AG10803 (cell line): ENCODE results near the gene BCL11A.

Source experiments
- DNase-seq: peaks from one replicate; pipeline ENCODE4 v3.0.0; 2010; ENCODE audit warnings: low read depth
- H3K4me3 ChIP-seq: 2 replicates; pipeline ENCODE4 v1.5.1; 2011; ENCODE audit warnings: mild to moderate bottlenecking, low read length, control low read depth
- TF ChIP-seq, protein P1 (sequence below): conservative IDR thresholded peaks from 2 replicates; pipeline ENCODE4 v1.5.1; 2011; ENCODE audit warnings: mild to moderate bottlenecking, low read length, control low read depth, inconsistent platforms

BCL11A gene

DNA sequence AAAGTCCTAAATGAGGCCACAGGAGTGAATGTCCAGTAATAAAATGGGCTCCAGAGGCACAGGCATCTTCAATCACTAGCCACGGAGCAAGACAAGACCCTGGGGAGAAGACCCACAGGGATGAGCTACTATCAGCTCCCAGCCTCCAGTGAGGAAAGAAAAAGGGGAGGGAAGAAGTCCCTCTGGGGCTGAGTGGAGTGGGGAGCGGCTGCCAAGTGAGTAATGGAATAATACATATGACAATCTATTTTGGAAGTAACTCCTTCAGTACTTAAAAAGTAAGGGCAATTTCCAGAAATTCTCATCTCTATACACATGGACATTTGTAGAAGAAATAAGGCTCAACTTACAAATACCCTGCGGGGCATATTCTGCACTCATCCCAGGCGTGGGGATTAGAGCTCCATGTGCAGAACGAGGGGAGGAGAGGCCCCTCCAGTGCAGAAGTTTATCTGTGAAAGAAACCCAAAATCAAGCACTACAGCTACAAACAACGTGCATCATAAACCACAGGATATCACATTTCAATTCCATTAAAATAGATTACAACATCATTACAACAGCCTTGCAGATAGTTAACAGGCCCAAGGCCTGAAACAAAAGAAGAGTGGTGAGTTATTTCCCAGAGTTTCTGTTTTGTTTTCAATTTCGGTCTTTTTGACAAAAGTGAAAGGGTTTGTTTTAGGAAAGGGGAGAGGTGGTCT lies 84.9 kb downstream of the BCL11A start:
- peak; percentile 46 for DNase-seq
- no peak overlapping the region for H3K4me3 ChIP-seq
- TF ChIP-seq, protein P1, sequence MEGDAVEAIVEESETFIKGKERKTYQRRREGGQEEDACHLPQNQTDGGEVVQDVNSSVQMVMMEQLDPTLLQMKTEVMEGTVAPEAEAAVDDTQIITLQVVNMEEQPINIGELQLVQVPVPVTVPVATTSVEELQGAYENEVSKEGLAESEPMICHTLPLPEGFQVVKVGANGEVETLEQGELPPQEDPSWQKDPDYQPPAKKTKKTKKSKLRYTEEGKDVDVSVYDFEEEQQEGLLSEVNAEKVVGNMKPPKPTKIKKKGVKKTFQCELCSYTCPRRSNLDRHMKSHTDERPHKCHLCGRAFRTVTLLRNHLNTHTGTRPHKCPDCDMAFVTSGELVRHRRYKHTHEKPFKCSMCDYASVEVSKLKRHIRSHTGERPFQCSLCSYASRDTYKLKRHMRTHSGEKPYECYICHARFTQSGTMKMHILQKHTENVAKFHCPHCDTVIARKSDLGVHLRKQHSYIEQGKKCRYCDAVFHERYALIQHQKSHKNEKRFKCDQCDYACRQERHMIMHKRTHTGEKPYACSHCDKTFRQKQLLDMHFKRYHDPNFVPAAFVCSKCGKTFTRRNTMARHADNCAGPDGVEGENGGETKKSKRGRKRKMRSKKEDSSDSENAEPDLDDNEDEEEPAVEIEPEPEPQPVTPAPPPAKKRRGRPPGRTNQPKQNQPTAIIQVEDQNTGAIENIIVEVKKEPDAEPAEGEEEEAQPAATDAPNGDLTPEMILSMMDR: no peak

DNA sequence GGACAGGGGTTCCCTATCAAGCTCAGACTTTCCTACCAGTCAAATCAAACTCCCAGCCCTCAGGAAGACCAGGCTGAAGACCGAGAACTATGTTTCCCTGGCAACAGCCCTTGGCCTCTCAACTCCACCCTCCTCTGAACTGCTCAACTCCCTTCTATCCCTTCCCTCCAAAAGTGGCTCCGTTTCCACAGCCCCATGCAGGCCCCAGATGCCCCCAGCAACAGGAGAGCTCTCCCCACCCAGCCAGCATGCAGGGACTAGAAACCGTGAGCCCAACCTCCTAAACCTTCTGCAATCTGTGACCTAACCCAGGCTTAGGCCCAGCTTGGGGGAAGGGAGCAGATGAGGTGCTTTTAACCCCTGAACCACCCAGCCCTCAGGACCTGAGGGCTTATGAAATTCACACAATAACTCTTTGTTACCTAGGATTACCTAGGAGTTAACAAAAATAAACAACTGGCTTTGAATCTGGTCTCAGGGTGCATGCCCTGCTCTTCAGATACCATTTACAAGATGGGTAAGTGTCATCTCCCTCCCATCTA lies 87.2 kb downstream of the BCL11A start:
- DNase-seq: no peak
- TF ChIP-seq, protein P1: no peak
- H3K4me3 ChIP-seq: no peak overlapping the region

DNA sequence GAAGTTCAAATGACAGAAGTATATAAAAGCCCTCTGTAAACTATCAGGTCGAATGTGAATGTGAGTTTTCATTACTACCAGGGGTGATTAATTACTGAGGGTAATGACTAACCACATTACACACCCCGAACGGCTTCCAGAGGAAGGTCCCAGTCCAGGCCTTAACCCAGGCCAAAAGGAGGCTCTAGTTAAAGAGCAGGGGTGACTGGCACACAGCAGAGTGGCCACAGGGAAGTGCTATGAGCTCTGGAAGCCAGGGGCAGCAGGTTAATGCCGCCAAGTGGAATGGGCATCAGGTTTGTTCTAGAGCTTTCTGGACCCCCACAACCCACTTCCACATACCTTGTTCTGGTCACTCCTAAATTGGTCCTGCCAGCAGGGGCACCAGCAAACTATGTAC lies 87.7 kb downstream of the BCL11A start:
- no peak overlapping the region for H3K4me3 ChIP-seq
- DNase-seq: no peak
- TF ChIP-seq, protein P1: no peak

DNA sequence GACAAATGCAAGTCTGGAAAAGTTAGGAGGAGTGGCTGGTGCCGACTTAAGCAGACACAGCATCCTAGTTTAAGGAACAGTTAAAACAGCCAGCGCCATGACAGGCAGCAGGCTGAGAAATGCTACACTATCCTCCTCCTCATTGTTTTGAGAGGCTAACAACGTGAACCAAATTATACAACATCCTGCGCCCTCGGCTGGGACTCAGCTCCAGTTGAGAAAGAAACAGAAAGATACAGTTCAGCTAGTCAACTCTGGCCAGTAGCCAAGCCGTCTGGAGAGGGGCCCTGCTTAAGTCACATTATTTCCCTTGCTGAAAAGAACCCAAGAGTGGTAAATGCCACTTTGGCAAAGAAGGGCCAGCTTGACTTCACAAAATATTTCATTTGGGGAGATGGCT lies 90.2 kb downstream of the BCL11A start:
- no peak overlapping the region for H3K4me3 ChIP-seq
- TF ChIP-seq, protein P1: no peak
- peak; percentile 45 for DNase-seq

DNA sequence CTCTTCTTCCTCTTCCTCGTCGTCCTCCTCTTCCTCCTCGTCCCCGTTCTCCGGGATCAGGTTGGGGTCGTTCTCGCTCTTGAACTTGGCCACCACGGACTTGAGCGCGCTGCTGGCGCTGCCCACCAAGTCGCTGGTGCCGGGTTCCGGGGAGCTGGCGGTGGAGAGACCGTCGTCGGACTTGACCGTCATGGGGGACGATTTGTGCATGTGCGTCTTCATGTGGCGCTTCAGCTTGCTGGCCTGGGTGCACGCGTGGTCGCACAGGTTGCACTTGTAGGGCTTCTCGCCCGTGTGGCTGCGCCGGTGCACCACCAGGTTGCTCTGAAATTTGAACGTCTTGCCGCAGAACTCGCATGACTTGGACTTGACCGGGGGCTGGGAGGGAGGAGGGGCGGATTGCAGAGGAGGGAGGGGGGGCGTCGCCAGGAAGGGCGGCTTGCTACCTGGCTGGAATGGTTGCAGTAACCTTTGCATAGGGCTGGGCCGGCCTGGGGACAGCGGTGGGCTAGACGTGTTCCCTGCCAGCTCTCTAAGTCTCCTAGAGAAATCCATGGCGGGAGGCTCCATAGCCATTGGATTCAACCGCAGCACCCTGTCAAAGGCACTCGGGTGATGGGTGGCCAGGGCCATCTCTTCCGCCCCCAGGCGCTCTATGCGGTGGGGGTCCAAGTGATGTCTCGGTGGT lies 91.9 kb downstream of the BCL11A start:
- H3K4me3 ChIP-seq: no peak overlapping the region
- TF ChIP-seq, protein P1: no peak
- DNase-seq: no peak

DNA sequence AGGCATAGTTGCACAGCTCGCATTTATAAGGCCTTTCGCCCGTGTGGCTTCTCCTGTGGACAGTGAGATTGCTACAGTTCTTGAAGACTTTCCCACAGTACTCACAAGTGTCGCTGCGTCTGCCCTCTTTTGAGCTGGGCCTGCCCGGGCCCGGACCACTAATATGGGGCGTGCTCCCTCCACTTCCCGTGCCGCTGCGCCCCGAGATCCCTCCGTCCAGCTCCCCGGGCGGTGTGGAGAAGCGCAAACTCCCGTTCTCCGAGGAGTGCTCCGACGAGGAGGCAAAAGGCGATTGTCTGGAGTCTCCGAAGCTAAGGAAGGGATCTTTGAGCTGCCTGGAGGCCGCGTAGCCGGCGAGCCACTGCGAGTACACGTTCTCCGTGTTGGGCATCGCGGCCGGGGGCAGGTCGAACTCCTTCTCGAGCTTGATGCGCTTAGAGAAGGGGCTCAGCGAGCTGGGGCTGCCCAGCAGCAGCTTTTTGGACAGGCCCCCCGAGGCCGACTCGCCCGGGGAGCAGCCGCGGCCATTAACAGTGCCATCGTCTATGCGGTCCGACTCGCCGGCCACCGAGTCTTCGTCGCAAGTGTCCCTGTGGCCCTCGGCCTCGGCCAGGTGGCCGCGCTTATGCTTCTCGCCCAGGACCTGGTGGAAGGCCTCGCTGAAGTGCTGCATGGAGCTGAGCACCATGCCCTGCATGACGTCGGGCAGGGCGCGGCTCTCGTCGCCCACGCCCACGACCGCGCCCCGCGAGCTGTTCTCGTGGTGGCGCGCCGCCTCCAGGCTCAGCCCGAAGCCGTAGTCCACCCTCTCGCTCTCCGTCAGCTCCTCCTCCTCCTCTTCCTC lies 92.7 kb downstream of the BCL11A start:
- no peak overlapping the region for H3K4me3 ChIP-seq
- TF ChIP-seq, protein P1: no peak
- no peak for DNase-seq
